HepG2 (cell line): ENCODE measurements around the gene NAV3.

Experiments
- E2F5 ChIP-seq: sonication (generic); formaldehyde crosslinking; conservative IDR thresholded peaks from 2 replicates; pipeline ENCODE4 v1.4.0; 2020; ENCODE audit warnings: missing genetic modification reagents
- HOMEZ ChIP-seq: IDR thresholded peaks from 2 replicates; pipeline ENCODE4 v1.6.1; 2016; ENCODE audit warnings: low read depth
- POLR2A ChIP-seq, 2 experiments: IDR thresholded peaks; 2 replicates each; pipeline ENCODE4 v1.6.1; 2011; ENCODE audit warnings: low read depth in 2 of 2, low read length in 2 of 2, mild to moderate bottlenecking in 1 of 2, moderate library complexity in 1 of 2; ENCODE audit not compliant: insufficient read depth in 1 of 2
- TFDP1 ChIP-seq: IDR thresholded peaks from 2 replicates; pipeline ENCODE4 v1.6.1; 2016; ENCODE audit warnings: missing compliant biosample characterization, missing genetic modification reagents, borderline replicate concordance
- ZBTB20 ChIP-seq: sonication (generic); formaldehyde crosslinking; IDR thresholded peaks from 2 replicates; pipeline ENCODE4 v1.8.1; 2023; ENCODE audit warnings: missing genetic modification reagents, low read depth, mild to moderate bottlenecking, borderline replicate concordance

GRCh38 chr12:78224154-78224553, 393.5 kb downstream of the NAV3 start:
- no peak for TF ChIP-seq E2F5 (CRISPR knock-in tag)
- TF ChIP-seq TFDP1, result no peak
- no peak for TF ChIP-seq ZBTB20 (CRISPR knock-in tag)
- no peak for TF ChIP-seq POLR2A (IDR thresholded peaks at IDR 0.05; ENCODE audit: insufficient read depth in 1 of 2, low read depth in 2 of 2, low read length in 2 of 2)
- TF ChIP-seq HOMEZ, result no peak
